Measurements from ENCODE around the gene AKR7A2. TPM values are rescaled to one million over a fixed set of nuclear protein-coding genes. Genes with fewer than 3 reads are reported as not detected.
"Not testable (repeated sequence)": the region's sequence is repeated elsewhere in the genome, so short reads cannot be mapped to it uniquely, and the experiment has no call there.

The AKR7A2 gene
- total RNA-seq, 2 experiments from 2014 or later: 42.9 to 43.4 TPM

DNA sequence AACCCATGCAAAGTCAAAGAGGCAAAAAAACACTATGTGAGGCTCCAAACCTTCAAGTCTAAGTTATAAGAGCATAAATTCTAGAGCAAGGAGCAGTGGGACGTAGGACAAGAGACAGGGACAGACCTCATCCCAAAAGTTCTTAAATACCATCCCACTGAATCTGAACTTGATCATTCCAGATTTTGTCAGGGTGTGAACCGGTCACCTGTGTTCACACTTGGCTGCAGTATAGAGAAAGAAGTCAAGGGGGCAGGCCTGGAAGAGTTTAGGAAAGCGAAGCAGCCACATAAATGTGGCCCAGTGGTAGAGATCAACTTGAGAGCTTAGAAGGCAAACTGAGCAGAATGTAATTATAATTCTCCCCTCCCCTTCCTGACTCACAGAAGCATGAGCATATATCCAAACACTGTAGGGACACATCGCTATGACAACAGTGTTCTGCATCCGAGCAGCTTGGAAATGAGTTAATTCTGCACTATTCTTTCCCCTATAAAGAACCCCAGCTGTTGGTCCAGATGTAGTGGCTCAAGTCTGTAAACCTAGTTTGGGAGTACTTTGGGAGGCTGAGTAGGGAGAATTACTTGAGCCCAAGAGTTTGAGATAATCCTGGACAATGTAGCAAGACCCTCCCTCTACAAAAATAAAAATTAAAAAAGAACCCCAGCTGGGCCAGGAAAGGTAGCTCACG, 2.7 kb downstream of the AKR7A2 start:
- no peaks in the 10 kb centered on the region for H3K27me3 Mint-ChIP-seq
- H3K9me3 Mint-ChIP-seq: no peaks in the 10 kb centered on the region
- H3K4me1 Mint-ChIP-seq (ENCODE audit: low read depth): peaks cover 17% of the 10 kb centered on the region
- CTCF ChIA-PET: no interaction called here
- no peak for ATAC-seq
- POLR2A ChIA-PET: interaction anchor here (1.9 kb wide), 1 partner anchor 48 kb away, joined by 5 read pairs; no protein-coding TSS in a partner anchor
- H3K27ac Mint-ChIP-seq: no peak overlapping the region
- TF ChIP-seq CTCF (IDR thresholded peaks at IDR 0.05): no peak
- no peak for DNase-seq
- intact Hi-C loops (cut with micrococcal nuclease): no loop called here
- peaks cover 18% of the 10 kb centered on the region for H3K36me3 Mint-ChIP-seq (ENCODE audit: low read depth)
- no peak overlapping the region for H3K4me3 Mint-ChIP-seq

- H3K27me3 Mint-ChIP-seq: no peaks in the 10 kb centered on the region
- ATAC-seq: no peak
- peaks cover 19% of the 10 kb centered on the region for H3K36me3 Mint-ChIP-seq (ENCODE audit: low read depth)
- H3K4me3 Mint-ChIP-seq: no peak overlapping the region
- CTCF ChIA-PET: no interaction called here
- no peak for TF ChIP-seq CTCF (IDR thresholded peaks at IDR 0.05)
- peaks cover 17% of the 10 kb centered on the region for H3K4me1 Mint-ChIP-seq (ENCODE audit: low read depth)
- H3K27ac Mint-ChIP-seq: no peak overlapping the region
- H3K9me3 Mint-ChIP-seq: no peaks in the 10 kb centered on the region
- intact Hi-C loops (cut with micrococcal nuclease): no loop called here
- POLR2A ChIA-PET: no interaction called here
- DNase-seq: no peak
Observed at GRCh38 chr1:19308509-19308907, 3.4 kb downstream of the AKR7A2 start.

GRCh38 chr1:19307794-19308508, 4.0 kb downstream of the AKR7A2 start:
- no peak for TF ChIP-seq CTCF (IDR thresholded peaks at IDR 0.05)
- ChIA-PET CTCF (no interaction called here), POLR2A (no interaction called here)
- Mint-ChIP-seq H3K27me3 (no peaks in the 10 kb centered on the region), H3K27ac (no peak overlapping the region), H3K9me3 (no peaks in the 10 kb centered on the region), H3K36me3 (ENCODE audit: low read depth) (peaks cover 19% of the 10 kb centered on the region), H3K4me1 (ENCODE audit: low read depth) (peaks cover 12% of the 10 kb centered on the region), H3K4me3 (no peak overlapping the region)
- DNase-seq (no peak), ATAC-seq (no peak)
- intact Hi-C loops (cut with micrococcal nuclease): no loop called here

DNA sequence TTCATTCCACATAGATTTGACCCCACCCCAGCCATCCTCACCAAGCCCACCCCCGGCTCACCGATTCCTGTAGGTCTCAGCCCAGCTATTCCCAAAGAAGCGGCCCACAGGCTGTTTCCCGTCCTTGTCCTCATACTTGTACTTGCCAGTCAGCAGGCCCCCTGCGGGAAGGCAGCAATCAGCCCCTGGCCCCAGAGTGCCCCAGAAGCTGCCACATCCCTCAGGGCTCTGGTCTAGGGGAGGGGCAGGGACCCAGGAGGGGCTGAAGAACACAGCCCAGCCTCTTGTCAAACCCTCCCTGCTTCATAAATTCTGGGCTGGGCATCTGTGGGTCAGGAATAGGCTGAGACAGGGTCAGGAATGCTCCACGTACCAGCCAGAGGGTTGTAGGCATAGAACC, 5.0 kb downstream of the AKR7A2 start:
- no peak for ATAC-seq
- Mint-ChIP-seq H3K9me3 (no peaks in the 10 kb centered on the region), H3K27me3 (no peaks in the 10 kb centered on the region), H3K27ac (no peak overlapping the region), H3K4me1 (ENCODE audit: low read depth) (peaks cover 9% of the 10 kb centered on the region), H3K4me3 (no peak overlapping the region), H3K36me3 (ENCODE audit: low read depth) (peaks cover 19% of the 10 kb centered on the region)
- POLR2A ChIA-PET: no interaction called here
- no peak for DNase-seq
- TF ChIP-seq CTCF (IDR thresholded peaks at IDR 0.05): no peak
- intact Hi-C loops (cut with micrococcal nuclease): no loop called here
- CTCF ChIA-PET: no interaction called here

DNA sequence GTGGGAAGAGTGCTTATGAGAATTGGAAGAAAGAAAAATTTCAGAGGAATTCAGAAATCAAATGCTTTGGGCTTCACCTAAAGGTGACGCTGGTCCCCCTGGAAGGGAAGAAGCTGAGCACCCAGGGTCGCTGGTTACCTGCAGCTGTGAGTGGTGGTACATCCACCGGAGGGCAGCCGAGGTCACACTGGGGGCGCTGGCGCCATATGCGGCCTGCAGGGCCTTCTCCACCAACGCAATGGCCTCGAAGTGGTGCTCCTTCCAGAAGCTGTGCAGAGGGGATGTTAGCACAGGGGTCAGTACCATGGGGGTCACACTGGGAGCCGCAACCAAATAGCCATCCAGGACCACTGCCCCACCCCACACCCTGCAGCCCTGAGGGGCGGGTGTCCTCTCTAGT, 6.1 kb downstream of the AKR7A2 start:
- intact Hi-C loops (cut with micrococcal nuclease): no loop called here
- ChIA-PET POLR2A (interaction anchor here (0.7 kb wide), 1 partner anchor 54 kb away, joined by 3 read pairs; the partner anchor contains the start of gene MRTO4), CTCF (no interaction called here)
- Mint-ChIP-seq H3K27ac (no peak overlapping the region), H3K27me3 (no peaks in the 10 kb centered on the region), H3K4me3 (no peak overlapping the region), H3K9me3 (no peaks in the 10 kb centered on the region), H3K36me3 (ENCODE audit: low read depth) (peaks cover 19% of the 10 kb centered on the region), H3K4me1 (ENCODE audit: low read depth) (peaks cover 4% of the 10 kb centered on the region)
- DNase-seq (no peak), ATAC-seq (no peak)
- no peak for TF ChIP-seq CTCF (IDR thresholded peaks at IDR 0.05)

DNA sequence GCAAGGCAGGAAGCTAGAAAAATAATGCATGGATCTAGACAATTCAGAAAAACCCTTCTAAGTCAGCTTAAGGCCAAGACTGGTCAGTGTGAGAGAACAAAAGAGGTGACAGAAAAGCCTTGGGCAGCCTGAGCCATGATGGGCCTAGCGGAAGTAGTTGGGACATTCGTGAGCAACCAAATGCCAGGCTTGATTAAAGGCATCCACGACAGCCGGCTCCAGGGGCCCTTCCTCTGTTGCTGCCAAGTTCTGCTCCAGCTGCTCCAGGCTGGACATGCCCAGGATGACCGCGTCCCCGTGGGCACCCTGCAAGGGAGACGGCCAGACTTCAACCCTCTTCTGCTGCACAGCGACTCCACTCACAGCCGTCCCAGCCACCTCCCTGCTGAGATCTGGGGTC, 7.9 kb downstream of the AKR7A2 start:
- H3K9me3 Mint-ChIP-seq; CTCF ChIA-PET; ATAC-seq; POLR2A ChIA-PET; DNase-seq; H3K4me1 Mint-ChIP-seq (ENCODE audit: low read depth); H3K4me3 Mint-ChIP-seq; intact Hi-C loops (cut with micrococcal nuclease); H3K27me3 Mint-ChIP-seq; H3K27ac Mint-ChIP-seq: not testable (repeated sequence)
- H3K36me3 Mint-ChIP-seq (ENCODE audit: low read depth): peaks cover 21% of the 10 kb centered on the region

All from activated CD8-positive, alpha-beta T cell treated with anti-CD3 and anti-CD28 coated beads for 36 hours (primary cell).